Measurements from ENCODE around the gene KDSR.

Gene KDSR

GRCh38 chr18:63299837-63300745 is 66.9 kb downstream of the KDSR start:
- H3K27me3 ChIP-seq (ENCODE audit: control insufficient read depth, insufficient read depth, low read length) = no peaks in the 10 kb centered on the region
- H3K4me2 ChIP-seq (ENCODE audit: low read length) = no peak overlapping the region
- H3K4me3 ChIP-seq (ENCODE audit: low read length) = no peak overlapping the region
- H3K9me3 ChIP-seq (replicated peaks; ENCODE audit: low read length) = no peaks in the 10 kb centered on the region
- no peak overlapping the region for H3K9ac ChIP-seq (ENCODE audit: low read depth, low read length)
- H3K4me1 ChIP-seq (ENCODE audit: control insufficient read depth, insufficient read depth, low read length) = no peaks in the 10 kb centered on the region
- H3K36me3 ChIP-seq (ENCODE audit: insufficient read depth, low read length) = no peaks in the 10 kb centered on the region

DNA sequence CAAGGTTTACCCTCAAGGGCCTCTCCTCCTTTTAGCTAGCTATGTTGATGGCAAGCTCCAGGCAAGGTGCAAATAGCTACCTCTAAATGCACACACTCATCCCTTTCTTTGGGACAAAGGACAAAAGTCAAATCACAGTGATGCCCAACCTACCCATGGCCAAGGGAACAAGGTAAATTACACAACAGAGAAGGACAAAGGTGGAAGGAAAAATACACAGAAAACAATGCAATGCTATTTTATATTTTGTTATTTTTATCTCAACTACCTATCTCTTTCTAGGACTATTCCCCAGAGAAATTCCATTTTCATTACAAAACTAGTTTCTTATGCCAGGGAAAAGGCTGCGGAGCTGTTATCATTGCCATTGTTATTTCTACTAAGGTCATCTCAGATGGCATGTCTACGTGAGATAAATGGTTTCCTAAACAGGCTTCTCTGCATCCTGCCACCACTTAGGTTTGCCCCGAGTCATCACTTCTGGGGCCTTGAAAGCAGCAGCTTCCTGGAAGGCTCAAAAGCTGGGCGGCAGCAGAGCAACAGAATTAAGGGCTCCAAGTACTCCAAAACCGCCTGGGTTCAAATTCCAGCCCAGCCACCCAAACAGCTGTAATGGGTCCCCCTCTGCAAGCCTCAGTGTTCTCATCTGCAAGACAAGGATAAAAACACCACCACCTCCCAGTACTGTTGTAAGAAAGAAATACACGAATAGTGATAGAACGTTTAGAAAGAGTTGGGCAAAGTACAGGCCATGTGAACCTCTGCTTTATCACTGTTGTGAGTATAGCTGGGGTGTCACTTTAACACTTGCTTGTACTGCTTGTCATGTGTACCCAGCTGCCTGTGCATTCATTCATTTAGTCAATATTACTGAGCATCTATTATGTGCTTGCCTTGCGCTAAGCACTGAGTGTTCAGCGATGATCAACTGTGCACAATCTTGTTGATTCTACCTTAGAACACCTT is 68.3 kb downstream of the KDSR start:
- H3K36me3 ChIP-seq (ENCODE audit: insufficient read depth, low read length) = no peaks in the 10 kb centered on the region
- H3K9ac ChIP-seq (ENCODE audit: low read depth, low read length) = no peak overlapping the region
- no peak overlapping the region for H3K4me3 ChIP-seq (ENCODE audit: low read length)
- no peaks in the 10 kb centered on the region for H3K27me3 ChIP-seq (ENCODE audit: control insufficient read depth, insufficient read depth, low read length)
- no peak overlapping the region for H3K4me2 ChIP-seq (ENCODE audit: low read length)
- H3K4me1 ChIP-seq (ENCODE audit: control insufficient read depth, insufficient read depth, low read length) = no peaks in the 10 kb centered on the region
- H3K9me3 ChIP-seq (replicated peaks; ENCODE audit: low read length) = no peaks in the 10 kb centered on the region

DNA sequence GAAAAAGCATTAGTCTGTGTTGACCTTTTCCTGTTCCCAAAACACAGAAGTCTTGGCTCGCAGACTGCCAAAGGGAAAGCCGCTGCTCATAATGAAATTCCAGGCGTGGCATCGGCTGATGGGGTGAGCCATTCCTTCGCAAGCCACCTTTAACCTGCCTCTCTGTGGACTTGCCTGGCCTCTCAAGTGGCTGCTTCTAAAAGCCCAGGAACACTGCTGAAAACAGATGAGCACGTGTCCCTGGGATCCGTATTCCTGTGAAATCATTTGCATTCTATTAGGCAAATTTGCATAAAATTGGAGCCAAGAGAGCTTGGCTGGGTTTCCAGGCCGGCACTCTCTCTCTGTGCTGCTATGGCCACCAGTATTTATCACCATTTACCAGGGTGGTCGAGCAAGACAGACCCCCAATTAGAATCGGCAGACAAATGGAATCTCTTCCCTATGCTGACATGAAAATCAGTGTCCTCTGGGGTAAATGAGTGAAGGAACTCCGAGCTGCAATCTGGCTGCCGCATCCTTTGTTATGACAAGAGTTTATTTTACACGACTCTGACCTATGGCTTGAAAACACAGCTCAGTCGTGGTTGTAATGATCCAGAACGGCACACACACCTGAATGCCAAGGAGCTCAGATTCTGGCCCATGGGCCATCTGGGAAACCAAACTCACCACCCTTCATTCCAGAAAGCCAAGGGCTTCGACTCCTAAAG is 69.2 kb downstream of the KDSR start:
- Histone ChIP-seq H3K9me3 (replicated peaks; ENCODE audit: low read length) (no peaks in the 10 kb centered on the region), H3K9ac (ENCODE audit: low read depth, low read length) (no peak overlapping the region), H3K4me2 (ENCODE audit: low read length) (no peak overlapping the region), H3K4me1 (ENCODE audit: control insufficient read depth, insufficient read depth, low read length) (no peaks in the 10 kb centered on the region), H3K36me3 (ENCODE audit: insufficient read depth, low read length) (no peaks in the 10 kb centered on the region), H3K4me3 (ENCODE audit: low read length) (no peak overlapping the region), H3K27me3 (ENCODE audit: control insufficient read depth, insufficient read depth, low read length) (no peaks in the 10 kb centered on the region)

DNA sequence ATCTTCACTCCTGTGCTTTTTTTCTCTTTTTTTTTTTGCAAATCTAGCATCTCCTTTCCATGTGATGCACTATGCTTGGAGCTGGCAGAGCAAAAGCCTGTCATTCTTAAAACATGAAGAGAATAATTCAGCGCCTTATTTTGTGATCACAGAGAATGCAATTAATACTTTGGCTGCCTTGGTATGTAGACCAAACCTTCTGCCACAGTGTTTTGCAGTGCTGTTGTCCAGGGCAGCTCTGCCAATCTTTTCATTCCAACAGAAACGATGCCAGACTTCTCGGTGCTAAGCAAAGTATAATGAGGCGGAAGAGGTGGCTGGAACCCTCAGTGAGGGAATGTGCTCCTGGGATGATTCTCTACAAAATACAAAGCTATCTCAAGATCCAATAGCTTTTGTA is 73.1 kb downstream of the KDSR start:
- H3K27me3 ChIP-seq (ENCODE audit: control insufficient read depth, insufficient read depth, low read length) = no peaks in the 10 kb centered on the region
- H3K4me3 ChIP-seq (ENCODE audit: low read length) = no peak overlapping the region
- H3K9me3 ChIP-seq (replicated peaks; ENCODE audit: low read length) = no peaks in the 10 kb centered on the region

DNA sequence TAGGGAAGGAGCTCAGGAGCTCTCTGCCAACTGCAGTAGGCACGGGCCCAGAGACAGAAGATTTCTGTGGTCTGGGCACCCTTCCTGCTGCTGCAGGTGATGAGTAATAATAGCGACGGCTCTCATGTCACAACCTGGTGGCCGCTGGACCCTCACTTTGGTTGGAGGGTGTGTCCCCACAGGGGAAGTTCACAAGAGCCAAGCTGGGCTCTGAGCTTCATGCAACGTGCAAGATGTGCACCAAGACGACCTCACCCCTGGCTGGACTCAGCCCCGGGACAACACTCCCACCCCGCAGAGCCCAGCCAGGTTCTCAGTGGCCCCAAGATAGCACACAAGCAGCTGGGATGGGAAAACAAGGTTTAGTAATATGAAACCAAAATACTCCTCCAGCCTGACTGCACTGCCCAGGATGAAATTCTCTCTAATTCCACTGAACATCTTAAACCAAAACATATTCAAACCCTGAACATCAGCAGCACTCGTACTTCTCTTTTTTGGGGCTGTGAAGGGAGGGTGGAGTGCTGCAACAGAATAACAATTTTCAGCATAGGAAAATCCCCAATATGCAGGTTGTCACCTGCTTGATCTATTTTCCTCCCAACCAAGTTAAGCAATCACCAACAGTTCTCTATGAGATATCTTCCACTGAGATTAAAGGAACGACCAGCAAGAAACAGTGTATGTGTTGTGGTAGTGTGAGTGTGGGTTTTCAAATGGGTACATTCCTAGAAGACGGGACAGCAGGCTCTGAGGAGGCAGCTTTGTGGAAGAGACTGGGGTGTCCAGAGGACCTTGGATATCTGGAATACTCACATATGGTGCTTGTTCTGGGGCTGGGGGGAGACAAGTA is 73.9 kb downstream of the KDSR start:
- Histone ChIP-seq H3K9me3 (replicated peaks; ENCODE audit: low read length) (no peaks in the 10 kb centered on the region), H3K4me2 (ENCODE audit: low read length) (no peak overlapping the region), H3K27me3 (ENCODE audit: control insufficient read depth, insufficient read depth, low read length) (no peaks in the 10 kb centered on the region), H3K4me1 (ENCODE audit: control insufficient read depth, insufficient read depth, low read length) (no peaks in the 10 kb centered on the region), H3K4me3 (ENCODE audit: low read length) (no peak overlapping the region), H3K36me3 (ENCODE audit: insufficient read depth, low read length) (no peaks in the 10 kb centered on the region), H3K9ac (ENCODE audit: low read depth, low read length) (no peak overlapping the region)

More for the DNA sequence above, 73.1 kb downstream of the KDSR start:
- Histone ChIP-seq H3K36me3 (ENCODE audit: insufficient read depth, low read length) (no peaks in the 10 kb centered on the region), H3K9ac (ENCODE audit: low read depth, low read length) (no peak overlapping the region), H3K4me1 (ENCODE audit: control insufficient read depth, insufficient read depth, low read length) (no peaks in the 10 kb centered on the region), H3K4me2 (ENCODE audit: low read length) (no peak overlapping the region)

DNA sequence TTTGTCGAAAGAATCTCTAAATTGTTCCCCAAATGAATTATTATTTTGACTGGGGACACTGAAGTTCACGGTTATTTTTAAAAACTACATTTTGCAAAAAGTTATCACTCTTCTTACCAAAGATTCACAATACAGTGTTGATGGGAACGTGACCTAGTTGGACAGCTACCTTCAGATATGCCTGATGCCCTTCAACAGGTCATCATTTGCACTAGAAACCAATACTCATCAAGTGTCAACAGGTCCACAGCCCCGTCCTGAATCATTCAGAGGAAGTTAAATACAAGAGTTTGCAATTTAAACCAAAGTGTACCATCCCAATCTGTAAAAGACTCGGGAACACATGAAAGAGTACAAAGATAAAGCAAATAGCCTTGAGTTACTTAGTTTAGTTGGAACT is 75.7 kb downstream of the KDSR start:
- H3K4me2 ChIP-seq (ENCODE audit: low read length) = no peak overlapping the region
- H3K4me1 ChIP-seq (ENCODE audit: control insufficient read depth, insufficient read depth, low read length) = no peaks in the 10 kb centered on the region
- no peaks in the 10 kb centered on the region for H3K9me3 ChIP-seq (replicated peaks; ENCODE audit: low read length)
- no peak overlapping the region for H3K9ac ChIP-seq (ENCODE audit: low read depth, low read length)
- no peak overlapping the region for H3K4me3 ChIP-seq (ENCODE audit: low read length)
- H3K36me3 ChIP-seq (ENCODE audit: insufficient read depth, low read length) = no peaks in the 10 kb centered on the region
- peaks cover 5% of the 10 kb centered on the region for H3K27me3 ChIP-seq (ENCODE audit: control insufficient read depth, insufficient read depth, low read length)

DNA sequence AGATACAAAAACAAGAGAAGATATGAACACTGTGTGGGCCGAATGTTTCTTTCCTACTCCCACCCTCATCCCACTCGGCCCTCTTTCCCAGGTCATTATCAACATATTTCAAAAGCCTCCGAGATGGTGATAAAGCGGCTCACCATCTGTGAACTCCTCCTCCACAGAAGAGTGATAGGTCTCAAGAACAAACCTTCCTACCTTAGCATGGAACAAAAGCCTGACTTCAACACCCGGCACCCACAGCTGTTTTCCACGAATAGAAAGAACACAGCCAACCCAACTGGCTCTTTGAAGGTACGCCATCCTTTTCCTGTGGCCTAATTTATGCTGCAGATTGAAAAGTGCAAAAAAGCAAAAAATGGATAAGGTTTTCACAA is 76.2 kb downstream of the KDSR start:
- H3K4me1 ChIP-seq (ENCODE audit: control insufficient read depth, insufficient read depth, low read length) = no peaks in the 10 kb centered on the region
- no peak overlapping the region for H3K4me2 ChIP-seq (ENCODE audit: low read length)
- no peak overlapping the region for H3K4me3 ChIP-seq (ENCODE audit: low read length)
- no peaks in the 10 kb centered on the region for H3K36me3 ChIP-seq (ENCODE audit: insufficient read depth, low read length)
- no peak overlapping the region for H3K9ac ChIP-seq (ENCODE audit: low read depth, low read length)
- peaks cover 5% of the 10 kb centered on the region for H3K27me3 ChIP-seq (ENCODE audit: control insufficient read depth, insufficient read depth, low read length)
- H3K9me3 ChIP-seq (replicated peaks; ENCODE audit: low read length) = no peaks in the 10 kb centered on the region

GRCh38 chr18:63290166-63290820 is 76.7 kb downstream of the KDSR start:
- no peak overlapping the region for H3K9ac ChIP-seq (ENCODE audit: low read depth, low read length)
- H3K4me2 ChIP-seq (ENCODE audit: low read length) = no peak overlapping the region
- no peaks in the 10 kb centered on the region for H3K4me1 ChIP-seq (ENCODE audit: control insufficient read depth, insufficient read depth, low read length)
- H3K36me3 ChIP-seq (ENCODE audit: insufficient read depth, low read length) = no peaks in the 10 kb centered on the region
- no peak overlapping the region for H3K4me3 ChIP-seq (ENCODE audit: low read length)
- H3K27me3 ChIP-seq (ENCODE audit: control insufficient read depth, insufficient read depth, low read length) = peaks cover 5% of the 10 kb centered on the region
- no peaks in the 10 kb centered on the region for H3K9me3 ChIP-seq (replicated peaks; ENCODE audit: low read length)

DNA sequence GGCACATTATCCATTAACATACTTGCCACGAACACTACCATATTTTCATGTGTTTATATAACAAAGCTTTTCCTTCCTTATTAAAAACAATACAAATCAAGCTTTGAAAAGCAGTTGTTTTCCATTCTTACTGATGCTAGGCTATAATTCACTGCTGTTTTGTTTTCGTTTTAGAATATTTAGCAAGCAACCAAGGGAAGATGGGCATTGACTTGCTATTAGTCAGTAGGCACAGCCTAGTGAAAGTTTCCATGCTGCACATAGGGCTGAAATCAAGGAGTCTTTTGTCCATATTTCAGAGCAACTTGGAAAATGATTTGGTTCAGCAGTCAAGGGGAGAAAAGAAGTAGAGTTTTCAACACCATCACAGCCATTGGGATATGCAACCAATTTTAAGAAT is 78.7 kb downstream of the KDSR start:
- Histone ChIP-seq H3K9ac (ENCODE audit: low read depth, low read length) (no peak overlapping the region), H3K4me1 (ENCODE audit: control insufficient read depth, insufficient read depth, low read length) (no peaks in the 10 kb centered on the region), H3K9me3 (replicated peaks; ENCODE audit: low read length) (no peaks in the 10 kb centered on the region), H3K36me3 (ENCODE audit: insufficient read depth, low read length) (no peaks in the 10 kb centered on the region), H3K4me2 (ENCODE audit: low read length) (no peak overlapping the region), H3K4me3 (ENCODE audit: low read length) (no peak overlapping the region), H3K27me3 (ENCODE audit: control insufficient read depth, insufficient read depth, low read length) (peaks cover 5% of the 10 kb centered on the region)

DNA sequence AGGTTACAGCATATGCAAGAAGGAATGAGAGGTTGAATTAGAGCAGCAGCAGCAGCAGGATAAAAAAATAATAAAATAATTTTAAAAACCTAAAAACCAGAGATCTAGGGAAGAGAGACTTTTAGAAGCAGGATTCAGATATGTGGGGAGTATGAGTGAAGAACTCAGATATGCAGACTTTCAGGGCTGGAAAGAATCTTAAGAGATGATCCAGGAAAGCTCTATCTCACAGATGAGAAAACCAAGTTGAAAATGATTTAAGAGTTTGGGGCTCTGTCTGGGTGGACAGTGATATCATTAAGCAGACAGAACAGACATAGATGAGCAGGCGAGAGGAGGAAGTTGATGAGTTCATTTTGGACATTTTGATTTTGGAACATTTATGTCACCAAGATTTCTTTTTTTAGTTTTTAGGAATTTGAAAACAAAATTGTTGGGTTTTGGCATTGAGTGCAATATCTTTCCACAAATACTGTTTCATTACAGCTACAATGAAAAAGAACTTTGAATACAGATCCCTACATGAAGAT is 79.2 kb downstream of the KDSR start:
- Histone ChIP-seq H3K9me3 (replicated peaks; ENCODE audit: low read length) (no peaks in the 10 kb centered on the region), H3K4me3 (ENCODE audit: low read length) (no peak overlapping the region), H3K9ac (ENCODE audit: low read depth, low read length) (no peak overlapping the region), H3K27me3 (ENCODE audit: control insufficient read depth, insufficient read depth, low read length) (peaks cover 5% of the 10 kb centered on the region), H3K4me1 (ENCODE audit: control insufficient read depth, insufficient read depth, low read length) (no peaks in the 10 kb centered on the region), H3K4me2 (ENCODE audit: low read length) (no peak overlapping the region), H3K36me3 (ENCODE audit: insufficient read depth, low read length) (no peaks in the 10 kb centered on the region)
